T-helper 2 cell treated with Interferon-gamma antibody and Interleukin-4, amounts not matched to agents 100 ng/mL and 5 ng/mL, for 36 hours (primary cell): ENCODE data around the gene PHOSPHO1. TPM values are rescaled to one million over a fixed set of nuclear protein-coding genes. Genes with fewer than 3 reads are reported as not detected.

Experiments
- intact Hi-C: fragments of 100-400 bp; cut with micrococcal nuclease; formaldehyde crosslinking; loops from one replicate; pipeline ENCODE4 v1.15.1; 2023
- total RNA-seq: library from RNA; stranded (reverse); gene quantifications from 2 replicates; pipeline ENCODE4 v1.2.3, GENCODE V29; 2022

PHOSPHO1 gene
- total RNA-seq, 1 donor from 2014 or later = not detected

DNA sequence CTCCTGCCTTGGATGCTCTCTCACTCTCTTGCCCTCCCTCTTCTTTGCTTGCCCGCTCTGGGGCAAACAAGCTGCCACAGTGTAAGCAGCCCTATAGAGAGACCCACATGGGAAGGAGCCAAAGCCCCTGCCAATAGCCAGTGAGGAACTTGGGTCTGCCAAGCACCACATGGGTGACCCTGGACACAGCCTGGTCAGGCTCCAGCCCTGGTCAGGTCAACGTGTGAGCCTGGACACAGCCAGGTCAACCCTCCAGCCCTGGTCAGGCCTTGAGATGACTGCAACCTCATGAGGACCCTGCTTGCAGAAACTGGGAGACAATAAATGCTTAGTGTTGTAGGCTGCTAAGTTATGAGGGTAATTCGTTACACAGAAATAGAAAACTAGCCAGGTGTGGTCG is 14.3 kb upstream of the PHOSPHO1 start:
- intact Hi-C loops = no loop called here

DNA sequence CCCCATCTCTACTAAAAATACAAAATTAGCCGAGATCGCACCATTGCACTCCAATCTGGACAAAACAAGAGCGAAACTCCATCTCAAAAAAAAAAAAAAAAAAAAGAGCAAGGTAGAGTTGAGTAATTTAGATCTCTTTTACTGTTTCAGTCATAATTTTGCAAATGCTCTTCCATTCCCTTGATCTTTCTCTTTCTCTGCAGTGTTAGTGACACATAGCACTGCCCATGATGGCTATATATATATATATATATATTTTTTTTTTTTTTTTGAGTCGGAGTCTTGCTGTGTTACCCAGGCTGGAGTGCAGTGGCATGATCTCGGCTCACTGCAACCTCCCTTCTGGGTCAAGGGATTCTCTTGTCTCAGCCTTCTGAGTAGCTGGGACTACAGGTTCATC is 12.2 kb upstream of the PHOSPHO1 start:
- intact Hi-C loops = no loop called here

DNA sequence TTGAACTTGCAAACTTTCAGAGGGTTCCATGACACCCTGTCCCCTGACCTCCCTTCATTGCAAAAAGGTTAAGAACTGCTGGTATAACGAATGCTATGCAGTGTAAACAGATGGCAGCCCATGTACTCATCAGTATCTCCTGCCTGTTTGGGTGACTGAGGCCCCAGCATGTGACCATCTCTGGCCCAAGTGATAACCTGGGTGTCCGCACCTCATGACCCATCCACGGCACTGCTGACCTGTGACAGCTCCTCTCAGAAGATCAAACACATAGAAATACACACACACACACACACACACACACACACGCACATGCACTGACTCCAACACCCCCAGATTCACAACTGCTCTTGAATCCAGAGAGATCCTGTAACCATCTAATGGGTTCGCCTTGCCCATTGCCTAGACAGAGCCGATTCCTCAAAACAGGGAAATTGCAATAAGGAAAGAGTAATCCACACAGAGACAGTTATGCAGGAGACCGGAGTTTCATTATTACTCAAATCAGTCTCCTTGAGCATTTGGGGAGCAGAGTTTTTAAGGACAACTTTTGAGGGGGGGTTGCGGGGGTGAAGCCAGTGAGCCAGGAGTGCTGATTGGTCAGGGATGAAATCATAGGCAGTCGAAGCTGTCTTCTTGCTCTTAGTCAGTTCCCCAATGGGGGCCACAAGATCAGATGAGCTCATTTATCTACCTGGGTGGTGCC is 11.3 kb upstream of the PHOSPHO1 start:
- intact Hi-C loops = no loop called here

- intact Hi-C loops = no loop called here
These were observed 10.5 kb upstream of the PHOSPHO1 start for GRCh38 chr17:49241040-49241439.

DNA sequence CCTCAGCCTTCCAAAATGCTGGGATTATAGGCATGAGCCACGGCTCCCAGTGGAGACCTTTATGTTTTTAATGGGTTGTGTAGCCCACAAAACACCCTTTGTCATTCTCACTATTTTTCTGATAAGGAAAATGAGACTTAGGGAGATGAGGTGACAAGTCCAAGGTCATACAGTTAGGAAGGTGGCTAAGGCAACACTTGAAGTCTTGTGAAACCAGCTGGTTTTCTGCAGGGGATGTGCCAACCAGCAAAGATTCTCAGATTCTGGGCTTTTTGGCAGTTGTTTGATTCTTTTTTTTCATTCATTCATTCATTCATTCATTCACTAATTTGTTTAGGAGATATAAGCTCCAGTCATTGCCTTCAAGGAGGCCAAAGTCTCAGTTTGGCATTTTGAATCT is 10.0 kb upstream of the PHOSPHO1 start:
- intact Hi-C loops = no loop called here

- intact Hi-C loops = no loop called here
These were observed 9.4 kb upstream of the PHOSPHO1 start for GRCh38 chr17:49239963-49240362.

GRCh38 chr17:49235896-49236295 is 5.3 kb upstream of the PHOSPHO1 start:
- intact Hi-C loops = no loop called here

DNA sequence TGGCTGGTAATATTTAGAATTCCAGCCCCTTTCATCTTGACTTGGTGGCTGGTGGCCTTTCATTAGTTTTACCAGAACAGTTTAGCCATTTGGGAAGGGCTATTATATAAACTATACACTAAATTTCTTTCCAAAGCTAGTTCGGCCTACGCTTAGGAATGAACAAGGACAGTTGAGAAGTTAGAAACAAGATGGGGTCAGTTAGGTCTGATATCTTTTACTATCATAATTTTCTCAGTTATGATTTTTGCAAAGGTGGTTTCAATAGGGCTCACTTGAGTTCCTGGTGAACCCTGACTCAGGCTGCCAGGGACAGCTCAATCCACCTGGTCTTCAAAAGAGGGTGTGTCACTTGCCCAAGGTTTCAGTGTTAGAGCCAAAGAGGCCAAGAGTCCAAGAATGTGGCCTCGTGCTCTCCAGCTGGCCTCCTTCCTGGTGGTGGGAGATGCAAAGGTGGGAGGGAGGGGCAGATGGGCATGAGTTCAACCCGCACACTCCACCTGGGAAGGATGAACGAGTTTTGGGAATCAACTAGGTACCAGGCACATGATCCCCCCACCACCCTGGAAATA is 4.0 kb upstream of the PHOSPHO1 start:
- intact Hi-C loops = no loop called here

- intact Hi-C loops = loop anchor here (2.0 kb wide), 1 partner anchor 39 kb away; no protein-coding TSS in a partner anchor
These were observed 942 bp upstream of the PHOSPHO1 start for GRCh38 chr17:49231563-49231894.

- intact Hi-C loops = loop anchor here (2.0 kb wide), 1 partner anchor 37 kb away; no protein-coding TSS in a partner anchor
These were observed 584 bp downstream of the PHOSPHO1 start for GRCh38 chr17:49229805-49230600.

DNA sequence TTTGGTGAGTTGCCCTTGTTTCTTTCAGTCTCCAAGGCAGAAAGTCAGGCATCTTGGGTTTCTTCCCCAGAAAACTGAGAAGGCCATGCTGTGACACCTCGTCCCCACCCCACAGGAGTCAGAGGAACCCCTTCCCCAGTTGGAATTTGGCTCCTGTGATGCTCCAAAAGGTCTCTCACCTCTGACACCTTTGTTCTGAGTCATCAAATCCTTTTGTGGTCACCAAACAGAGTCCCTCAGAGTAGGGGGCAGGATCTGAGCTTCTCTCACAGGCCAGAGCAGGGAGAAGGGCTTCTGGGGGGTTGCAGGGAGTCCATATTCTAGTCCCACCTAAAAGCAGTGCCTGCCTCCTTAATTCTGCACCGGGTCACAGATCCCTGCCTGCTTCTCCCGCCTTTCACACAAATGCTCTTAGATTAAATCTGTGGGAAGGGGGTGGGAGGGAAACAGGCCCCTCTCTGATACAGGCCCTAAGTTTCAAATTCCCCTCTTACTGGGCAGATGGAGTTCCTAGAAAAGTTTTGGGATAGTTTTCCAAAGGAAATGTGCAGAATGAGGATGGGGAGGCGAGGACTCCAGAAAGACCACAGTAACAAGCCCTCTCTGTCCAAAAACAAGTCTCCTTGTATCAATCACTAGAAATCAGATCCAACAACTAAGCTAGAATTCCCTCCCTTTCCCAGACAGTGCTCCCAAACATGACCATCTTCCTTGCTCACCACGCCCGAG is 1.3 kb downstream of the PHOSPHO1 start:
- intact Hi-C loops = no loop called here

DNA sequence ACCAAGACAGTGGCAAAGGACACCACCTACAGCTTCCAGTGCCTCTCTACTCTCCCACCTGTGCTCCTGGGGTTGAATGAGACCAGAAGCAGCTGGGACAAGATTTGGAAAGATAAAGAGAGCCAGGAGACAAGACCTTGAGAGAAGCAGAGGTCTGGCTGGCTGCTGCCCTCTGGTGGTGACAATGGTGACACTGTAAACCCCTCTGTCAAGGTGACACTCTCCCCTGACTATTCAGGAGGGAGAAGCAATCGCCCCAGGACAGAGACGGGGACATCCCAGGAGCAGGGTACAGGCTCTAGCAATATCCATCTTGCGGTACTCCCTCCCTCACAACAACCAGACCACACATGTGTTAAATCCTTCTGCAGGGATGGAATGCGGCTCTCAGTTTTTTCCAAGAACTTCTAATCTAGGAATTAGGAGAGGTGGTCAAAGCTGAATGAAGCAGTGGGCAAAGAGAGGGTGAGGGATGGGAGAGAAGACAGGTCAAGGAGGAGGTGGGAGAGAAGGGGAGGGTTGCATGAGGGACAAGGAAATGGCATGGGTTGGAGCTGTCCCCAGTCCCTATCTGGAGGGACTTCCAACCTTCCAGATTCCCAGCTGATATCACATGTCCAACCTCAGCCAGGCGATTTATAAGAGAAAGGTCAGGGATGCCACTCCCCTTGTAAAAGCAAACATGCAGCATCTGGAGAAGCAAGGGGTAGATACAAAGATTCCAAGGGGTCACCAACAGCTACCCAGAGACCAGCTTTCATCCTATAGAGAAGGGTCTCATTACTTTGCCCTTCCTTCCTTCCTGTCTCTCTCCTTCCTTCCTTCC is 2.9 kb downstream of the PHOSPHO1 start:
- intact Hi-C loops = loop anchor here (1.0 kb wide), 1 partner anchor 47 kb away; no protein-coding TSS in a partner anchor

GRCh38 chr17:49226771-49227435 is 3.7 kb downstream of the PHOSPHO1 start:
- intact Hi-C loops = loop anchor here (1.0 kb wide), 1 partner anchor 47 kb away; no protein-coding TSS in a partner anchor

DNA sequence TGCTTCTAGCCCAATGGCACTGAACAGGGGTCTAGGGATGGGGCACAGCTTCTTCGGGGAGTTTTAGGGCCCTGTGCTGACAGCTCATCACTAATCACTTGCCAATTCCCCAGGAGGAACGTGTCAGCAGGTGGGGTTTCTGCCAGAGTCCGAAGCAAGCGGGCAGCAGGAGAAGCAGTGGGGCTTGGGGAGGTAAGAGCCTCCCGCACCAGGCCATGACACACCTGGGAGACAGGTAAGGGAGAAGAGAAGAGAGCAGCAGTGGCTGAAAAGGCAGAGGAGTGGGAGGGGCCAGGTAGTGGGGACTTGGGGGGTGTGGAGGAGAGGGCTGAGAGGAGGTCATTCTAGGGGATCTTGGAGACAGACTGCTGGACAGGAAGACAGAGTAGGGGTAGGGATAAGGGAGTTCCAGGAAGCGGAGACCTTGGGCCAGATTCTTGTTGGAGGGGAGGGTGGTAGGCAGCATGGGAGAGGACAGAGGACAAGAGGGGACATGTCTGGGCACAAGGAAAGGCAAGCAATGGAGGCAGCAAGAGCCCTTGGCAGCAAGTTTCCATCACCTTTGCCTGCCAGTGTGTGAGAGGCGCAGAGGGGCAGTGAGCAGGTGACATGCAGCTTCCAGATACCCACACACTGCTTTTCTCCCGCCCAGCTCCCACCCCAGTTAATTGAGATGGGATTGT is 4.9 kb downstream of the PHOSPHO1 start:
- intact Hi-C loops = no loop called here

GRCh38 chr17:49224997-49225337 is 5.6 kb downstream of the PHOSPHO1 start:
- intact Hi-C loops = no loop called here

DNA sequence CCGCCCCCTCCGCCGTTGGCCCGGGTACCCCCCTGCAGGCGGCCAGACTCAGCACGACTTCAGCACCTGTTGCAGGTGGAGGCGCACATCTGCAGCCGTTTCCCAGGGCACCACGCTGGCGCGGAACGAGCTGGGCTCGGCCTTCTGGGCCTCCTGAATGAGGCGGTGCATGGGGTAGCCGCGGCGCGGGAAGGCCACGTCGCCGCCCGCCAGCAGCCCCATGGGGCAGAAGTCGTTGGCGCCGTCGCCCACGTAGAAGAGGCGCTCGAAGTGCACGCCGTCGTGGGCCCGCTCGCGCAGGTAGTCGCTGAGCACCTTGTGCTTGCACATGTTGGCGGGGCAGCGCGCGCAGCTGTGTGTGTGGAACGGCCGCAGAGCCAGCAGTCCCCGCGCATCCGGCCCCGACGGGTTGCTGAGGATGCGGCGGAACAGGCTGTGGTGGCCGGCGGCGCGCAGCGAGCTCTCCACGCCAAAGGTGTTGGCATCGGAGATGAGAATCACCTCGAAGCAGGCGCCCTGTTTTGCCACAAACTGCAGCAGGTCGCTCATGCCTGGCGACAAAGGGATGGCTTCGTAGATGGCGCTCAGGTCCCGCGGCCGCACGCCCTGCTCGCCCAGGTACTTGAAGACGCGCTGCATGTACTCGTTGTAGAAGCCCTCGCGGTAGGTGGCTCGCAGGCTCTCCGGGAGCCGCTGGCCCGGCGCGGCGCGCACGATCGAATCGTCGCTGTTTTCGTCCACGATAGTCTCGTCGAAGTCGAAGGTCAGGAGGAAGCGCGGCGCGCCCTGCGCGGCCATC is 6.2 kb downstream of the PHOSPHO1 start:
- intact Hi-C loops = no loop called here

DNA sequence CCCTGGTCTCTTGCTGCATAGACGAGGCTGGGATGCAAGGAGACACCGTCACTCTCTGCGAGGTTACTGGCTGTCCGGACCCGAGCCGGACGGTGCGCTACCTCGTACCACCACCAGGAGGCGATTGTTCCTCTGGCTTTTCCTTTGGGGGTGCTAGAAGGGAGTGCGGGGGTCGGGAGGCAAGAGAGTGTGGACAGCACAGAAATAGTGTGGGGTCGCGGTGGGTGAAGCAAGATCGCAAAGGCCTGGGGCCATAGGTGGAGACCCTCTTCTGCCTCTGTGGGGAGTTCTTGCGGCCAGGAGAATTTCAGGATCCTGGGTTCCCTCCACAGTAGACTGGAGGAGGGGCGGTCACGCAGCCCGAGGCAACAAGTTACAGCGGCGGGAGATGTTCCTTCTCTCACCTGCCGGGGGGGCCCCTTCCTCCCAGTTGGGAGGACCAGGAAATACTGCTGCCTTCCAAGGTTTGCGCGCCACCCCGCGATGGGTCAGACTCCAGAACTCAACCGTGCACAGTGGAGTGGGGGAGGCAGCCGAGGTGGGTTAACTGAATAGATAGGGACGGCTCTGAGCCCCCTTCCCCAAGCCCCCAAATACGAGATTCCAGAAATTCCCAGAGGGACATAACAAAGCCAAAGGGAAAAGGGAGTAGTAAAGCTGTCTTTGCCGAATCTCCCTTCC is 6.9 kb downstream of the PHOSPHO1 start:
- intact Hi-C loops = no loop called here

GRCh38 chr17:49223168-49223516 is 7.4 kb downstream of the PHOSPHO1 start:
- intact Hi-C loops = no loop called here
